K562 (cell line): Measurements from ENCODE around the gene CUL1. TPM values are rescaled to one million over a fixed set of nuclear protein-coding genes. Genes with fewer than 3 reads are reported as not detected.

Source experiments
- ATAC-seq: fragments of 200-7000 bp; cut with Tn5 transposase; 3 replicates; pipeline ENCODE4 v1.9.1; 2020; ENCODE audit warnings: moderate library complexity
- BruUV-seq: library from RNA; stranded (reverse); fragments of 400-500 nt; replicated peaks from 2 replicates; lab custom pipeline; 2021; lab: Mats Ljungman, UMichigan
- CTCF ChIA-PET: fragments of 300-600 bp; formaldehyde crosslinking; extraction: SDS; loops from one replicate; lab custom pipeline; 2021; ENCODE audit warnings: low intra/inter-chr PET ratio; lab: Yijun Ruan, JAX
- POLR2A ChIA-PET: fragments of 300-600, 350-650 bp; sonication (Branson Sonifier 250); formaldehyde crosslinking; extraction: SDS; loops from one replicate; lab custom pipeline; 2021; ENCODE audit warnings: antibody characterized with exemption, inconsistent platforms; lab: Yijun Ruan, JAX
- DNase-seq, 4 experiments: peaks; one replicate each; pipeline versions ENCODE4 v3.0.0 to v3.0.0-alpha.2; 2011 to 2018; ENCODE audit warnings: low spot score in 3 of 4, mixed read lengths in 3 of 4; ENCODE audit errors: extremely low read depth in 1 of 4
- FAIRE-seq: peaks from 2 replicates; lab custom pipeline; 2011; peaks lifted over from hg19 to GRCh38; lab: Jason Lieb, UNC
- H2AFZ ChIP-seq: 2 replicates; pipeline ENCODE4 v1.6.0; 2011; ENCODE audit warnings: low read depth, low read length, control low read depth, inconsistent platforms
- H3K27ac ChIP-seq: fragments of 200-600 bp; 3 replicates; pipeline ENCODE4 v1.8.0; 2011; ENCODE audit warnings: low read depth, mild to moderate bottlenecking, control low read depth, inconsistent platforms, low read length, moderate library complexity, mixed read lengths; ENCODE audit errors: extremely low read depth
- H3K27me3 ChIP-seq, 2 experiments: fragments of 300-600 bp in 1 of 2; 2 replicates in 1 of 2; 3 replicates in 1 of 2; pipeline versions ENCODE4 v1.6.0 to v1.8.0; 2011; ENCODE audit warnings: inconsistent platforms in 2 of 2, low read length in 2 of 2, mild to moderate bottlenecking in 1 of 2, mixed read lengths in 1 of 2, moderate library complexity in 1 of 2; ENCODE audit not compliant: control insufficient read depth in 2 of 2, insufficient read depth in 2 of 2
- H3K36me3 ChIP-seq: fragments of 300-600 bp; 3 replicates; pipeline ENCODE4 v1.8.0; 2011; ENCODE audit warnings: mild to moderate bottlenecking, low read length, inconsistent platforms; ENCODE audit not compliant: control insufficient read depth, insufficient read depth
- H3K4me1 ChIP-seq, 2 experiments: fragments of 200-600 bp in 1 of 2; replicated peaks in 1 of 2; 2 replicates in 1 of 2; 3 replicates in 1 of 2; pipeline versions ENCODE4 v1.5.1 to v1.8.0; 2011; ENCODE audit warnings: inconsistent platforms in 2 of 2, low read length in 2 of 2, mild to moderate bottlenecking in 1 of 2, mixed read lengths in 1 of 2, moderate library complexity in 1 of 2; ENCODE audit not compliant: control insufficient read depth in 2 of 2, insufficient read depth in 2 of 2
- H3K4me2 ChIP-seq: 2 replicates; pipeline ENCODE4 v1.6.1; 2011; ENCODE audit warnings: low read length, control low read depth, inconsistent platforms, mixed read lengths; ENCODE audit not compliant: insufficient read depth
- H3K4me3 ChIP-seq: fragments of 200-600 bp; sonication (generic), shearing (Covaris generic); 2 replicates; pipeline ENCODE4 v1.5.1; 2016; ENCODE audit warnings: control low read depth, inconsistent platforms
- H3K79me2 ChIP-seq: fragments of 200-600 bp; 3 replicates; pipeline ENCODE4 v1.8.0; 2011; ENCODE audit warnings: low read length, inconsistent platforms; ENCODE audit not compliant: control insufficient read depth, insufficient read depth
- H3K9ac ChIP-seq, 2 experiments: 2 replicates each; pipeline versions ENCODE4 v1.6.0 to v1.6.1; 2011; ENCODE audit warnings: low read depth in 2 of 2, low read length in 2 of 2, control low read depth in 1 of 2, inconsistent platforms in 1 of 2, mild to moderate bottlenecking in 1 of 2, mixed read lengths in 1 of 2; ENCODE audit not compliant: insufficient read depth in 1 of 2
- H3K9me1 ChIP-seq: one replicate; pipeline ENCODE4 v1.6.0; 2011; ENCODE audit warnings: inconsistent platforms, mild to moderate bottlenecking, low read length, moderate library complexity; ENCODE audit not compliant: control insufficient read depth, insufficient read depth
- H3K9me3 ChIP-seq: replicated peaks from 2 replicates; pipeline ENCODE4 v1.5.1; 2011; ENCODE audit warnings: low read depth, low read length, inconsistent platforms; ENCODE audit not compliant: control insufficient read depth, insufficient read depth
- H4K20me1 ChIP-seq: replicated peaks from 2 replicates; pipeline ENCODE4 v1.6.1; 2011; ENCODE audit warnings: low read length, inconsistent platforms, mixed read lengths; ENCODE audit not compliant: control insufficient read depth, insufficient read depth
- FOSL1 ChIP-seq: fragments of 200-800 bp; sonication (Bioruptor generic); conservative IDR thresholded peaks from 2 replicates; pipeline ENCODE4 v1.6.1; 2016; ENCODE audit warnings: missing genetic modification characterization, missing compliant biosample characterization
- JUND ChIP-seq, 2 experiments: IDR thresholded peaks; 2 replicates in 1 of 2; 3 replicates in 1 of 2; pipeline ENCODE4 v1.6.1; 2011; ENCODE audit warnings: borderline replicate concordance in 2 of 2, low read depth in 2 of 2, low read length in 2 of 2, improper control_type of control experiment in 1 of 2, missing biosample characterization in 1 of 2, missing genetic modification characterization in 1 of 2, missing genetic modification reagents in 1 of 2
- MXD1 ChIP-seq: fragments of 250-450 bp; sonication (Bioruptor Pico); IDR thresholded peaks from 2 replicates; pipeline ENCODE4 v1.8.0; 2021; ENCODE audit warnings: borderline replicate concordance, mild to moderate bottlenecking, moderate library complexity; ENCODE audit not compliant: poor library complexity, severe bottlenecking
- NFRKB ChIP-seq: fragments of 450-650 bp; IDR thresholded peaks from 2 replicates; pipeline ENCODE4 v1.6.1; 2016; ENCODE audit warnings: low read depth
- PCBP2 ChIP-seq: fragments of 200-400 bp; formaldehyde crosslinking; IDR thresholded peaks from 2 replicates; pipeline ENCODE4 v1.6.1; 2018; ENCODE audit warnings: low read length, low read depth, mild to moderate bottlenecking, moderate library complexity; ENCODE audit not compliant: poor library complexity, severe bottlenecking
- SP1 ChIP-seq: sonication (generic); formaldehyde crosslinking; IDR thresholded peaks from 2 replicates; pipeline ENCODE4 v1.8.1; 2022; ENCODE audit warnings: mild to moderate bottlenecking, missing genetic modification reagents
- USF1 ChIP-seq: sonication (generic); formaldehyde crosslinking; IDR thresholded peaks from 2 replicates; pipeline ENCODE4 v1.9.0; 2022; ENCODE audit warnings: mild to moderate bottlenecking, missing genetic modification reagents
- YY1 ChIP-seq, 3 experiments: IDR thresholded peaks; 2 replicates each; pipeline ENCODE4 v1.6.1; 2011; ENCODE audit warnings: low read length in 2 of 3, mild to moderate bottlenecking in 2 of 3, moderate library complexity in 2 of 3, borderline replicate concordance in 1 of 3, control low read depth in 1 of 3, low read depth in 1 of 3; ENCODE audit not compliant: insufficient read depth in 3 of 3, insufficient replicate concordance in 2 of 3, control insufficient read depth in 1 of 3, insufficient read length in 1 of 3; ENCODE audit errors: extremely low read depth in 1 of 3
- ZNF280B ChIP-seq: fragments of 250-450 bp; sonication (Bioruptor Pico); IDR thresholded peaks from 2 replicates; pipeline ENCODE4 v1.5.1; 2021; ENCODE audit warnings: mild to moderate bottlenecking
- ZNF589 ChIP-seq: fragments of 200-800 bp; sonication (Bioruptor generic); IDR thresholded peaks from 2 replicates; pipeline ENCODE4 v1.6.1; 2016; ENCODE audit warnings: low read depth, missing genetic modification characterization, missing compliant biosample characterization
- WGBS: fragments of 100-300 bp; shearing (Covaris generic); methylation state at CpG from one replicate; pipeline ENCODE4 v1.1.6; 2016; ENCODE audit warnings: low coverage, mixed read lengths; ENCODE audit not compliant: insufficient coverage; ENCODE audit errors: missing lambda C conversion rate; 5-methylcytosine and 5-hydroxymethylcytosine counted together
- in situ Hi-C: fragments of 300-500 bp; cut with MboI; formaldehyde crosslinking; loops from 4 replicates; pipeline ENCODE4 v1.15.0; 2018; ENCODE audit warnings: inconsistent platforms, mixed read lengths
- intact Hi-C: fragments of 100-400 bp; cut with micrococcal nuclease; formaldehyde crosslinking; loops from 2 replicates; pipeline ENCODE4 v1.14.2; 2022
- polyA plus RNA-seq, 8 experiments: library from polyadenylated mRNA; depleted of rRNA in 4 of 8; stranded (reverse) in 5 of 8; unstranded in 3 of 8; fragments of >200 nt; fragmentation: Nextera tagmentation in 2 of 8; fragmentation: Illumina TruSeq in 1 of 8; extraction: Ambion mirVana in 2 of 8; extraction: Trizol in 1 of 8; gene quantifications; 2 replicates each; pipeline versions ENCODE4 v1.2.1 to v1.2.3, GENCODE V29; 2011 to 2014; ENCODE audit warnings: inconsistent platforms in 1 of 8, missing spikeins in 1 of 8
- total RNA-seq, 7 experiments: library from RNA; depleted of rRNA in 6 of 7; stranded (reverse); fragments of >200 nt in 6 of 7; fragmentation: Illumina TruSeq in 2 of 7; extraction: Trizol in 2 of 7; gene quantifications; 2 replicates each; pipeline versions ENCODE4 v1.2.1 to v1.2.3, GENCODE V29; 2011 to 2021; ENCODE audit warnings: low replicate concordance in 1 of 7

Gene CUL1
- total and polyA plus RNA-seq, 9 of the 15 experiments (the other 6 are each of a cell fraction or from before 2014, with no cell fraction given): 31.5 to 107 (median 96.5) TPM

- no peak for ATAC-seq
- no peaks in the 10 kb centered on the region for H3K36me3 ChIP-seq
- no peak for TF ChIP-seq MXD1 (CRISPR knock-in tag)
- TF ChIP-seq JUND (IDR thresholded peaks at IDR 0.05; ENCODE audit: borderline replicate concordance, low read depth, low read length): peak; percentile 69
- TF ChIP-seq JUND (tag; IDR thresholded peaks at IDR 0.05; ENCODE audit: borderline replicate concordance, low read depth, low read length): peak; percentile 77; the same call in 2 of the 3 replicates
- TF ChIP-seq SP1 (CRISPR knock-in tag): no peak
- no peak for TF ChIP-seq ZNF280B (CRISPR knock-in tag)
- TF ChIP-seq YY1 (IDR thresholded peaks at IDR 0.05; ENCODE audit: borderline replicate concordance in 1 of 3, control insufficient read depth in 1 of 3, extremely low read depth in 1 of 3, insufficient read depth in 3 of 3, insufficient read length in 1 of 3, insufficient replicate concordance in 2 of 3, low read depth in 1 of 3, low read length in 2 of 3): no peak
- no peak for TF ChIP-seq ZNF589 (CRISPR knock-in tag)
- no peak for TF ChIP-seq PCBP2
- TF ChIP-seq FOSL1 (tag): peak; percentile 71
- 0 out of 2 replicates have a peak, but pooled peaks have one; percentile 19 for TF ChIP-seq NFRKB
- no peak for TF ChIP-seq USF1
Observed at GRCh38 chr7:148695953-148696352, 2.8 kb upstream of the CUL1 start.

More at GRCh38 chr7:148695953-148696352, 2.8 kb upstream of the CUL1 start:
- in situ Hi-C loops (no loop called here), intact Hi-C loops (loop anchor here (5.0 kb wide), 1 partner anchor 266 kb away; no protein-coding TSS in a partner anchor)
- peaks cover 24% of the 10 kb centered on the region in 2 experiments for H3K4me1 ChIP-seq
- BruUV-seq: no TSS peak
- H2AFZ ChIP-seq: no peak overlapping the region
- H3K27me3 ChIP-seq: no peaks in the 10 kb centered on the region
- H3K27ac ChIP-seq: no peak overlapping the region
- H3K9me3 ChIP-seq: no peaks in the 10 kb centered on the region
- no peaks in the 10 kb centered on the region for H3K9me1 ChIP-seq
- no peak overlapping the region for H3K4me3 ChIP-seq
- FAIRE-seq (no peak), DNase-seq (no peak)
- ChIA-PET POLR2A (interaction anchor here (1.0 to 3.2 kb wide), 4 partner anchors 9 to 16 kb away, joined by 3 to 10 read pairs (median 5); no protein-coding TSS in a partner anchor), CTCF (no interaction called here)
- H3K4me2 ChIP-seq: no peak overlapping the region
- H4K20me1 ChIP-seq: no peaks in the 10 kb centered on the region
- peaks cover 33% of the 10 kb centered on the region for H3K79me2 ChIP-seq
- WGBS: 50% methylated on average over 3 of the region's 3 CpGs
- H3K9ac ChIP-seq: no peak overlapping the region
